NCI-H1092 treated with DMSO at 0.1 percent for 48 hours (cell line): ENCODE measurements around the gene TAMALIN.
A peak's percentile ranks its signal among the peaks of the same experiment; 100 is the strongest.

Source experiments
- DNase-seq: peaks from one replicate; lab custom pipeline; 2025; lab: John Stamatoyannopoulos, UW

Gene TAMALIN

GRCh38 chr12:52014567-52015530, 8.1 kb downstream of the TAMALIN start:
- no peak for DNase-seq

GRCh38 chr12:52015532-52016041, 8.8 kb downstream of the TAMALIN start:
- no peak for DNase-seq

DNA sequence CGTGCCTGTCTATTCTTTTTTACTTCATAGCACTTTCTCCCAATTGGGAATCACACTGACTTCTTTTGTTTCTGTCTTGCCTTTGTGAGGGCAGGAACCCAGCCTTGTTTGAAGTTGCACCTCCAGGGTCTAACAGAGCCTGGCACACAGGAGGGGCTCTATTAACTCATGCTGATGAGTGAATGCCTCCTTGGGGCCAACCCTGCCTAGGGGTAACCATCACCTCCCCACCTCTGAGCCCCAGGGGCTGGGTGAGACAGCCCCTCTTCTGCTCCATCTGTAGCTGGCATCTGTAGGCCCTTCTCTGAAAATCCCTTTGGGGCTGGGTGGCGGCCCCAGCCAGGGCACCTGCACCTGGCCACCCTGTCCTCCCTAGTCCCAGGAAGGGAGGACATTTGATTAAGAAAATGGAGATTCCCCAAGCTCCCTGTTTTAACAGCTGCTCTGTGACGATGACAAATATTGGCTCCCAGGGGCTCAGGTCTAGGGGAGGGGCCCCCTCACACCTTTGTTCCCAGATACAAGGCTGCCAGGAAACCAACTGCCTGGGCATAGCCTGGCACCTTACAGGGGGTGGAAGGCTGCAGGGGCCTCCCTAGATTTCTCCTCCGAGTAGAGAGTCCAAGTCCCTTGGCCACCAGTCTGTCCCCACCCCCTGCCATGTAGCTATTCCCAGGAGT, 11.8 kb downstream of the TAMALIN start:
- DNase-seq: peak; percentile 33

GRCh38 chr12:52019113-52019770, 12.5 kb downstream of the TAMALIN start:
- no peak for DNase-seq

- DNase-seq: peak; percentile 43
Observed at GRCh38 chr12:52020539-52021336, 14.0 kb downstream of the TAMALIN start.

GRCh38 chr12:52022841-52023181, 16.1 kb downstream of the TAMALIN start:
- no peak for DNase-seq

GRCh38 chr12:52023182-52023975, 16.6 kb downstream of the TAMALIN start:
- peak; percentile 55 for DNase-seq

DNA sequence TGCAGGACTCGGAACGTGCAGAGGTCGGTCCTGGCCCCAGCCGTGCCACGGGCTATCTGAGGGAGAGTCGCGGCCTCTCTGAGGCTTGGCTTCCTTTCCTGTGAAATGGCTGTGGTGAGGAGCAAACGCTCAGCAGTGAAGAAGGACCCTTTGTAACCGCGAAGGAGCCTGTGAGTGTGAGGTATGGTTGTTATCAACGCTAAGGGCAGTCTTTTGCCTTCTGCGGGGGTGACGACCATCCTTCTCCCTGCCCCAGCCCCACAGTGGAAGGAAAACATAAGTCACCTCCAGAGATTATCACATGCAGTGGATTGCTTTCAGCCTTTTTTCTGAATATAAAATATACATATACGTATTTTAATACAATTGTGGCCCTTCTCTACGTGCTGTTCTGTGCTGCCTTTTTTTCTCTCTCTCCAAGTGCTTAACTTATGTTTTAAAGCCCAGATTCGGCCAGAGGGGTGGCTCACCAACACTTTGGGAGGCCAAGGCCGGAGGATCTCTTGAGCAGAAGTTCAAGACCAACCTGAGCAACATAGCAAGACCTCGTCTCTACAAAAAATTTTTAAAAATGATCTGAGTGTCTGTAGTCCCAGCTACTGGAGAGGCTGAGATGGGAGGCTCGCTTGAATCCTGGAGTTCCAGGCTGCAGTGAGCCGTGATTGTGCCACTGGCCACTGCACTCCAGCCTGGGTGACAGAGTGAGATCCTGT, 17.4 kb downstream of the TAMALIN start:
- DNase-seq: no peak

- DNase-seq: no peak
Observed at GRCh38 chr12:52024845-52025230, 18.1 kb downstream of the TAMALIN start.

DNA sequence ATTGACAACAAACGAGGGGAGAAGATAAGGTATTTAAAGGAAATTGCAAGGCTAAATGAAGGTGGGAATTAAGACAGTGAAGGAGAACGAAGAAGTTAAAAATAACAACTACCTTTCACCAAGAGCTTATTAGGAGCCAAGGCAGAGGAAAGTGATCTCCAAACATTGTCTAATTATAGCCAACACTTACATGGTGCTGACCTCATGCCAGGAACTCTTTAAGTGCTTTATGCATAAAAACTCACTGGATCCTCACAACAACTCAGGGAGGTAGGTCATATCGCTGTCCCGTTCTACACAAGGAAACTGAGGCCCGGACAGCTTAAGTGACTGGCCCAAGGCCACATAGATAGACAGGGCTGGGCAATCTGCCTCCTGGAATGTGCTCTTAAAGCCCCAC, 19.5 kb downstream of the TAMALIN start:
- DNase-seq: no peak

- DNase-seq: no peak
Observed at GRCh38 chr12:52027085-52027843, 20.5 kb downstream of the TAMALIN start.

DNA sequence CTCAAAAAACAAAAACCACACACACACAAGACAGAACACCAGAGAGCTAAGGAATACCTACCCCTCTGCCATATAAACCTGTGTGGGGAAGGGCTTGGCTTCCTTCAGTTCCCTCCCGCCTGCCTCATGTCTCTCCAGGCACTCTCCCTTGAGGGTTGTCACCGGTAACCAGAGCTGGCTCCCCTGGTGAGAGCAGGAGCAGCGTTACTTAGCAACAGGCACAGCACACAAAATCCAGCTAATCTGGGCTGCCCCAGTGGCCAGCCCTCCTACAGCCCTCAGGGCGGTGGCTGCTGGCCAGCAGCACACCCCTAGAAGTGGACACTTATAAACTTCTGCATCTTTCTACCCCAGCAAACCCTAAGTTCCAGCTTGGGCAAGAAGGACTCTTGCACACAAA, 22.9 kb downstream of the TAMALIN start:
- peak; percentile 91 for DNase-seq

GRCh38 chr12:52032446-52032803, 25.7 kb downstream of the TAMALIN start:
- peak; percentile 36 for DNase-seq

DNA sequence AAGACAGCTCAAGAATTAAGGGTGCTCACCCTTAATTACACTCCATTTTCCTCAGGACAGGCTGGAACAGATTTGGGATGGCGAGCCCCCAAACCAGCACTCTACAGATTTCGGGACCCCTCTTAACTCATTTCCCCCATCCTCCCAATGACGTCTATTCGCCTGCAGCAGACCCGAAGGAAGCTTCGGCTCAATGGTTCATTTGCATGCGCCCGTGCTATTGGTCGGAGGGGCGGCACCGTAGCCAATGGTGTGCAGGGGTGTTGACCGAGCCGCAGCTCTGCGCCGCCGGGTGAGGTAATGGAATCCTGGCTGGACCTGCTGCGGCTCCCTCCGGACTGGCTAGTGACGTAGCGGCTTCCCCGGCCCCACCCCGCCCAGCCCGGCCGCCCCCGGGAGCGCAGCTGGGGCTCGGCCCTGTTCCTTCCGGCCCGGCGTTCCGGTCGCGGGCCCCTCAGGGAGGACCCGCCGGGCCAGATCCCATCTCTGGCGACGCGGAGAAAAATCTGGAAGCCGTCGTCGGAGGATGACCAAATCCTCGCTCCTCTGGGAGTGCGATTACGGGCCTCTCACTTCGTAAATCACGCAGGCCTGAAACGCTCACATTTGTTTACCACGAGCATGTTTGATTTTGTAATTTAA, 26.2 kb downstream of the TAMALIN start:
- peak; percentile 87 for DNase-seq

DNA sequence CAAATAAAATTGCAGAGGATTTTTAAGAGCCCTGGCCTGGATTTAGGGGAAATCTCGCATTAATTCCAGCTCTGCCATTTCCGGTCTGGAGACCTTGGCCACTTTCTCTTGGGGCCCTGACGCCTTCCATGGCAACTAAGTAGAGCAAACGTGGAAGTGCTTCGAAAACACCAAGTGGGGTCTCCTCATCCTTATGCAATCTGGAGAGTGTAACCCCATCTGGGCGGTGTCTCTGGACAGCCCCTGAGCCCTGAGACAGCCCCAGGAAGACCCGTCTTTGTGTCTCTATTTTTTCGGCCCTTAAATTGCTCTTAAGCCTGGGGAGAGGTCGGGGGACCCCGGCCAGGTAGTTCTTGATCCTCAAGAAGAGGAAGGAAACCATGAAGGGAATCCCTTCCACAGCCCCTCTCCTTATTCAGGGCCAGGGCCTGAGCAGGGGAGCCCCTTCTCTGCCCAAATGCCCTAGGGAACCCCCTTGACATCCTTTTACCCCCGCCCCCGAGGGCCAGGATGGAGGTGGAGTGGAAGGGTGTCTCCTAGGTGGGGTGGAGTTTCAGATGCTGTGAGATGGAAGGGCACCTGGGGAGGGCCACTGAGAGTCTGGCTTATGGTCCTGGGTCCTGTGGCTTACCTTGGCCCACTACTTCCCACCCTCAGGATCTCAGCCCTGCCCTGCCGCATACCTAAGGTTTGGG, 26.8 kb downstream of the TAMALIN start:
- DNase-seq: no peak

DNA sequence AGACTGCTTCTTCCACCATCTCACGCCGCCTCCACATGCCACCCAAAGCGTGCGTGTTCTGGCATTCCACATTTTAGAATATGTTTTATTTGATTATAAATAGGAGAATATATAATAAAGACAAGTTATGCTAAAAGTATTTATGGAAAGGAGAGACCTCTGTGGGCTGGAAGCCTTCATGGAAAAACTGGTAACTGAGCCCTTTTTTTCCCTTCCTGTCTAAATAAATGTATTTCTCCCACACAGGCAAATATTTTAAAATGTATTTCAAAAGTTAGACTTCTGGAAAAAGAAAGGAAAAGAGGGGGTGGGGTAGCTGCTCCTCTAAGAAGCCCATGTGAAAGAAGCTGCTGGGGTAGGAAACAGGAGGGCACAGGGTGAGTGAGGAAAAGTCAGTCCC, 28.4 kb downstream of the TAMALIN start:
- DNase-seq: no peak

DNA sequence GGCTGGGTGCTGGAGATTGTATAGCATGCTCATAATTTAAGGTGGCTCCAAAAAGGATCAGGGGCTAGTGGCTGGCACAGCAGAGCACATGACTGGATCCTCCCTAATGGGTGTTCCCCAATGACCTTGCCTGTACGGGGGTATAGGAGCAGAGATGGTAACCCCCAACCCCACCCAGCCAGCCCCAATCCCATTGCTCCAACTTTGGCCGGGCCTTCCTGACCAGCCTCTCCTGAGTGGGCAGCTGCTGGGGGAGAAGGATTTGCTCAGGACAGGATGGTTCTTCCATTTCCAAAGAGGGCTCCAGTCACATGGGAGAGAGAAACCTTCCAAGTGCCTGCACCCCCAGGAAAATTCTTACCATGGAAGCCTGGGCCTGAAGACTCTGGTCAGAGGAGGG, 29.2 kb downstream of the TAMALIN start:
- no peak for DNase-seq

GRCh38 chr12:52036587-52037171, 29.9 kb downstream of the TAMALIN start:
- DNase-seq: no peak
